ENCODE measurements around the gene ERCC5. TPM values are rescaled to one million over a fixed set of nuclear protein-coding genes. Genes with fewer than 3 reads are reported as not detected.

The ERCC5 gene
- total and polyA plus RNA-seq, 2 donors (not counting 1 experiment from before 2014, with no cell fraction given): 34.7 to 88.3 TPM

DNA sequence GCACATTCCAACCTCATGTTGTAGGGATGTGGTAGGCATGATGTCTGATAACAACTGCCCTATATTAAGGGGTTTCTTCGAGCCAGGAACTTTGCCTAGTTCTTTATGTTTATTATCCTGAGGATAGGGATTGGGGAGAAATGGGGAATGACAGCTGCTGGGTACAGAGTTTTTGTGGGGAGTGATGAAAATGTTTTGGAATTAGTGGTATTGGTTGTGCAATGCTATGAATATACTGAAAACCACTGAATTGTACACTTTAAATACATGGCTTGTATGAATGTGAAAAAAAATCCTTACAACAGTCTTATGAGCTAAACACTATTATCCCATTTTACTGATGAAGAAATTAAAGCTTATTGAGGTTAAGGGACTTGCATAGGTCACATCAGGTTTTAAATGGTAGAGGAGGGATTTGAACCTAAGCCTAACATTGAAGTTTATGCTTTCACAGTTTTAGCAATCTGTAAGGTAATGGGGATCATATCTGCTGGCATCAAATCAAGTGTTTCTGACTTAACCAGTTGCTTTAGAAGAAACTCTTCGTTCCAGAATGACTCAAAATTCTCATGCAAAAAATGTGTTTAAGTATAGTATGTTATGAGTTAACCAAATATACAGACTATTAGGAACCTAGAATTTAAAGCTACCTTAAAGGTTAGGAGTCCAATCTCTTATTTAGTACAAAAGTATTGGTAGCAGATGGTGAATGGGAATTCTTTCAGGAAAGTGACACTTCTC is 61.4 kb downstream of the ERCC5 start:
- H3K27ac ChIP-seq (ENCODE audit: low read length in 2 of 2): no peak overlapping the region
- ChIA-PET CTCF (interaction anchor here (2.5 kb wide), 1 partner anchor 9 kb away, joined by 9 read pairs; no protein-coding TSS in a partner anchor), POLR2A (no interaction called here)
- H3K4me3 Mint-ChIP-seq: no peak overlapping the region
- H3K27ac Mint-ChIP-seq: no peak overlapping the region
- DNase-seq: no peak
- H3K4me1 ChIP-seq (ENCODE audit: control insufficient read depth in 2 of 2, insufficient read depth in 2 of 2, low read length in 2 of 2): no peaks in the 10 kb centered on the region
- TF ChIP-seq, protein P1, sequence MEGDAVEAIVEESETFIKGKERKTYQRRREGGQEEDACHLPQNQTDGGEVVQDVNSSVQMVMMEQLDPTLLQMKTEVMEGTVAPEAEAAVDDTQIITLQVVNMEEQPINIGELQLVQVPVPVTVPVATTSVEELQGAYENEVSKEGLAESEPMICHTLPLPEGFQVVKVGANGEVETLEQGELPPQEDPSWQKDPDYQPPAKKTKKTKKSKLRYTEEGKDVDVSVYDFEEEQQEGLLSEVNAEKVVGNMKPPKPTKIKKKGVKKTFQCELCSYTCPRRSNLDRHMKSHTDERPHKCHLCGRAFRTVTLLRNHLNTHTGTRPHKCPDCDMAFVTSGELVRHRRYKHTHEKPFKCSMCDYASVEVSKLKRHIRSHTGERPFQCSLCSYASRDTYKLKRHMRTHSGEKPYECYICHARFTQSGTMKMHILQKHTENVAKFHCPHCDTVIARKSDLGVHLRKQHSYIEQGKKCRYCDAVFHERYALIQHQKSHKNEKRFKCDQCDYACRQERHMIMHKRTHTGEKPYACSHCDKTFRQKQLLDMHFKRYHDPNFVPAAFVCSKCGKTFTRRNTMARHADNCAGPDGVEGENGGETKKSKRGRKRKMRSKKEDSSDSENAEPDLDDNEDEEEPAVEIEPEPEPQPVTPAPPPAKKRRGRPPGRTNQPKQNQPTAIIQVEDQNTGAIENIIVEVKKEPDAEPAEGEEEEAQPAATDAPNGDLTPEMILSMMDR (IDR thresholded peaks at IDR 0.05): no peak
- TF ChIP-seq EZH2 (IDR thresholded peaks at IDR 0.05; ENCODE audit: borderline replicate concordance, insufficient read depth, low read depth, low read length, poor library complexity, severe bottlenecking): no peak
- no peaks in the 10 kb centered on the region for H4K20me1 ChIP-seq (ENCODE audit: control insufficient read depth, insufficient read depth, low read length, poor library complexity, severe bottlenecking)
- H3K79me2 ChIP-seq (ENCODE audit: control insufficient read depth, insufficient read depth, low read length): no peaks in the 10 kb centered on the region
- H3K4me2 ChIP-seq (replicated peaks; ENCODE audit: low read depth, low read length, poor library complexity, severe bottlenecking): no peak overlapping the region
- no peaks in the 10 kb centered on the region for H3K27me3 ChIP-seq (replicated peaks in 1 of 4; ENCODE audit: control extremely low read depth in 1 of 4, control insufficient read depth in 3 of 4, insufficient read depth in 4 of 4, low read length in 3 of 4)
- no peaks in the 10 kb centered on the region for H3K4me1 Mint-ChIP-seq
- ATAC-seq (ENCODE audit: low read depth): no peak
- no peak overlapping the region for H2AFZ ChIP-seq (ENCODE audit: insufficient read depth, low read depth, low read length, poor library complexity, severe bottlenecking)
- 83% methylated on average over 1 of the region's 2 CpGs for WGBS (ENCODE audit: insufficient coverage)
- no peaks in the 10 kb centered on the region for H3K36me3 ChIP-seq (replicated peaks in 1 of 2; ENCODE audit: control extremely low read depth in 1 of 2, control insufficient read depth in 1 of 2, extremely low read depth in 1 of 2, insufficient read depth in 2 of 2, low read length in 1 of 2)
- no peak overlapping the region for H3K9ac ChIP-seq (ENCODE audit: low read length)
- intact Hi-C loops (cut with micrococcal nuclease): no loop called here
- H3K4me3 ChIP-seq (ENCODE audit: control extremely low read depth in 1 of 5, extremely low read depth in 1 of 5, insufficient read depth in 1 of 5, low read depth in 2 of 5, low read length in 4 of 5): no peak overlapping the region
- H3K9me3 ChIP-seq (ENCODE audit: control extremely low read depth in 1 of 3, control insufficient read depth in 2 of 3, insufficient read depth in 1 of 3, low read length in 2 of 3): no peaks in the 10 kb centered on the region
- H3K27me3 Mint-ChIP-seq: peaks cover 12% of the 10 kb centered on the region
- no peaks in the 10 kb centered on the region for H3K9me3 Mint-ChIP-seq (ENCODE audit: insufficient read depth)

DNA sequence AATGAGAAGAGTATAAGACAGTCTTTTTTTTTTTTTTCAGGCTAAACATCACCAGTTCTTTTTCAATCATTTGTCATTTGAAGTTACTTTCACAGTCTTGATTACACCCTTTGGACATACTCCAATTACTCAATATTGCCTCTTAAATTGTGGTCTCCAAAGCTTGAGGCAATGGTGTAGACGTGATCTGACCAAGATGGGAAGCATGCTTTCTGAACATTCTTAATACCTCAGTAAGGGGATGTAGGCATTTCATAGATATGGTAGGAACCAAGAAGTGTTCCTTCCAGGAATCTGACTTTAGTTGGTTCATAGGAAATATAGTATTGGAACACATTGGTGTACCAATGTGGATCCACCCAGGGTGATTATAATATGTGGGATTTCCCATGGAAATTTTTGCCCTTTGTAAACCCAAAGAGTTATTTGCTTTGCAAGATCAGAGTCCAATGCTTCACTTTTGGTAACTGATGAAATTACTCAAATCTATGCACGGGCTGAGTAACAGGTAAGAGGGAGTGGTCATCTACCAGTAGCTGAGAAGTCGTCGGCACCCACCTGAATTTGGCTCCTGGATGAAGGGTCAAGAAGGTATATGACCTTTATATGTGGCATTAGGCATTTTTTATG is 62.2 kb downstream of the ERCC5 start:
- Mint-ChIP-seq H3K27ac (no peak overlapping the region), H3K4me3 (no peak overlapping the region), H3K9me3 (ENCODE audit: insufficient read depth) (no peaks in the 10 kb centered on the region), H3K4me1 (no peaks in the 10 kb centered on the region), H3K27me3 (peaks cover 12% of the 10 kb centered on the region)
- ATAC-seq (ENCODE audit: low read depth) (no peak), DNase-seq (no peak)
- Histone ChIP-seq H3K27me3 (replicated peaks in 1 of 4; ENCODE audit: control extremely low read depth in 1 of 4, control insufficient read depth in 3 of 4, insufficient read depth in 4 of 4, low read length in 3 of 4) (no peaks in the 10 kb centered on the region), H3K4me2 (replicated peaks; ENCODE audit: low read depth, low read length, poor library complexity, severe bottlenecking) (no peak overlapping the region), H3K9me3 (ENCODE audit: control extremely low read depth in 1 of 3, control insufficient read depth in 2 of 3, insufficient read depth in 1 of 3, low read length in 2 of 3) (no peaks in the 10 kb centered on the region), H4K20me1 (ENCODE audit: control insufficient read depth, insufficient read depth, low read length, poor library complexity, severe bottlenecking) (no peaks in the 10 kb centered on the region), H3K27ac (ENCODE audit: low read length in 2 of 2) (no peak overlapping the region), H3K79me2 (ENCODE audit: control insufficient read depth, insufficient read depth, low read length) (no peaks in the 10 kb centered on the region), H3K4me3 (ENCODE audit: control extremely low read depth in 1 of 5, extremely low read depth in 1 of 5, insufficient read depth in 1 of 5, low read depth in 2 of 5, low read length in 4 of 5) (no peak overlapping the region), H3K4me1 (ENCODE audit: control insufficient read depth in 2 of 2, insufficient read depth in 2 of 2, low read length in 2 of 2) (no peaks in the 10 kb centered on the region), H3K36me3 (replicated peaks in 1 of 2; ENCODE audit: control extremely low read depth in 1 of 2, control insufficient read depth in 1 of 2, extremely low read depth in 1 of 2, insufficient read depth in 2 of 2, low read length in 1 of 2) (no peaks in the 10 kb centered on the region), H3K9ac (ENCODE audit: low read length) (no peak overlapping the region), H2AFZ (ENCODE audit: insufficient read depth, low read depth, low read length, poor library complexity, severe bottlenecking) (no peak overlapping the region)
- no peak for TF ChIP-seq EZH2 (IDR thresholded peaks at IDR 0.05; ENCODE audit: borderline replicate concordance, insufficient read depth, low read depth, low read length, poor library complexity, severe bottlenecking)
- TF ChIP-seq, protein P1 (IDR thresholded peaks at IDR 0.05): no peak
- CTCF ChIA-PET: interaction anchor here (2.5 kb wide), 1 partner anchor 8 kb away, joined by 9 read pairs; no protein-coding TSS in a partner anchor
- WGBS (ENCODE audit: insufficient coverage): 98% methylated on average over 3 of the region's 4 CpGs
- intact Hi-C loops (cut with micrococcal nuclease): no loop called here
- POLR2A ChIA-PET: no interaction called here
